HG02623 (cell line): ENCODE measurements around the gene ETNK2.

Source experiments
- ATAC-seq: cut with Tn5 transposase; IDR thresholded peaks from one replicate; pipeline ENCODE4 v1.9.1; 2021; ENCODE audit warnings: moderate library complexity; ENCODE audit not compliant: unreplicated experiment

Gene ETNK2

GRCh38 chr1:204085876-204086275 lies 66.0 kb downstream of the ETNK2 start:
- no peak for ATAC-seq

GRCh38 chr1:204084247-204084772 lies 67.5 kb downstream of the ETNK2 start:
- ATAC-seq = no peak

- no peak for ATAC-seq
These were observed 68.4 kb downstream of the ETNK2 start for GRCh38 chr1:204083491-204083890.

DNA sequence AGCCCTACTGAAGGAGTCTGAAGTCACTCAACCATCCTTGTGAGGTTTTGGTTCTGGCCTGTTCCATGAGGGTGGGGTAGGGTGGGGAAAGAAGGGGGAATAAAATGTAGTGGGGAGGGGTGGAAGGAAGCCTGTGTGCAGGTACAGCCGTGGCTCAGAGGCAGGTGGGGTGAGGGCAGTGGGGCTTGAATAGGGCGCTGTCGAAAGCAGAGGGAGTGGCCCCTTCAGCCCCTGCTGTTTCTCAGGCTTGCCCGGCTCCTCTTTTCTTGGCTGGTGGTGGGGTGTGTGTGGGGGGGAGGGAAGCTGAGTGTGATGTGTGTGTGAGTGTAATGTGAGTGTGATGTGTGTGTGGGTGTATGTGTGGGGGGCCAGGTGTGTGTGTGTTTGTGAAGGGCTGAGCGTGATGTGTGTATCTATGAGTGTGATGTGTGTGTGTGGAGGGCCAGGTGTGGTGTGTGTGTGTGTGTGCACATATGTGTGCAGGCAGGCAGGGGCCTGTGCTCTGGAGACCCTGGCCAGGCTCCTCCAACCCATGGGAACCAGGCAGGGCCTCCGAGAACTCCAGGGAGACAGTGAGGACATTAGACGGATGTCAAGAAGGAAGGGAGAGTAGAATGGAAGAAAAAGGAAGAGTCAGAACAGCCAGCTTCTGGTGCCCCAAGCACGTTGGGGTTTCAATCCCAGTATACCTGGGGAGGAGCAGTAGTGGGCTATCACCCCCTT lies 69.9 kb downstream of the ETNK2 start:
- no peak for ATAC-seq

DNA sequence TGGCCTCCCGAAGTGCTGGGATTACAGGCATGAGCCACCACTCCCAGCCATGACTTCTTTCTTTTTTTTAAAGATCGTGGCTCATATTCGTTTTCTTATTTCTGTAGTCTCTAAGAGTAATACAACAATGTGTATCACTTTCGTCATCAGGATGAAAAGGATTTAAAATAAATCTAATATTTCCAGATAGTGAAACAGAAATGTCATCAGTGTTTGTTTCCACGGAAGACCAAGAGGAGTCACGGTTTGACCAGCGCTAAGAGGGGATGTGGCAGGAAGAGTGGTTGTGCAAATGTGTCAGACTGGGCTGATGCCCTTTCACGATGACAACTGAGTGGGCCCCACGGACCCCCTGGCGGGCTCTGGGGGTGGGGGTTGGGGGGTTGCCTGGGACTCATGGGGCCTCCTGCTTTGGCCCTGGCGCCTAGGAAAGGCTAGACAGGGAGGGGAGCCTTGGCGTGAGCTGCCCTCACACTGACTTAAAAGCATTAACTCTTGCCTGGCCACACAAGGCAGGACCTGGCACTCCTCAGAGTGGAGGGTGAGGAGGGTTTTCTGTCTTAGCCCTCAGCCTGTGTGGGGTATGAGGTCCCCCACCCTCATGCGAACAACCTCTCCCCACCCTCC lies 70.6 kb downstream of the ETNK2 start:
- no peak for ATAC-seq
